ENCODE measurements around the gene NPAS1.

Gene NPAS1

GRCh38 chr19:46993622-46994021 lies 26.0 kb upstream of the NPAS1 start:
- H3K4me3 ChIP-seq (ENCODE audit: low read length): no peak overlapping the region
- no peak for TF ChIP-seq CTCF (conservative IDR thresholded peaks at IDR 0.05; ENCODE audit: low read length)
- no peak for DNase-seq (ENCODE audit: low read depth)

GRCh38 chr19:46994141-46994686 lies 25.4 kb upstream of the NPAS1 start:
- H3K4me3 ChIP-seq (ENCODE audit: low read length): no peak overlapping the region
- no peak for TF ChIP-seq CTCF (conservative IDR thresholded peaks at IDR 0.05; ENCODE audit: low read length)
- no peak for DNase-seq (ENCODE audit: low read depth)

- no peak for TF ChIP-seq CTCF (conservative IDR thresholded peaks at IDR 0.05; ENCODE audit: low read length)
- no peak for DNase-seq (ENCODE audit: low read depth)
- H3K4me3 ChIP-seq (ENCODE audit: low read length): no peak overlapping the region
These were observed 24.1 kb upstream of the NPAS1 start for GRCh38 chr19:46995492-46995891.

- no peak for DNase-seq (ENCODE audit: low read depth)
- TF ChIP-seq CTCF (conservative IDR thresholded peaks at IDR 0.05; ENCODE audit: low read length): no peak
These were observed 21.1 kb upstream of the NPAS1 start for GRCh38 chr19:46998445-46999125.

GRCh38 chr19:46999377-46999776 lies 20.3 kb upstream of the NPAS1 start:
- no peak for TF ChIP-seq CTCF (conservative IDR thresholded peaks at IDR 0.05; ENCODE audit: low read length)

More at GRCh38 chr19:46998445-46999125, 21.1 kb upstream of the NPAS1 start:
- H3K4me3 ChIP-seq (ENCODE audit: low read length): no peak overlapping the region

GRCh38 chr19:46999878-47000277 lies 19.8 kb upstream of the NPAS1 start:
- DNase-seq (ENCODE audit: low read depth): no peak
- TF ChIP-seq CTCF (conservative IDR thresholded peaks at IDR 0.05; ENCODE audit: low read length): no peak
- no peak overlapping the region for H3K4me3 ChIP-seq (ENCODE audit: low read length)

More at GRCh38 chr19:46999377-46999776, 20.3 kb upstream of the NPAS1 start:
- DNase-seq (ENCODE audit: low read depth): no peak
- H3K4me3 ChIP-seq (ENCODE audit: low read length): no peak overlapping the region

- no peak for DNase-seq (ENCODE audit: low read depth)
- TF ChIP-seq CTCF (conservative IDR thresholded peaks at IDR 0.05; ENCODE audit: low read length): no peak
- H3K4me3 ChIP-seq (ENCODE audit: low read length): no peak overlapping the region
These were observed 19.3 kb upstream of the NPAS1 start for GRCh38 chr19:47000373-47000772.

Data from AG10803 (cell line).